NCI-H1417 treated with DMSO at 0.1 percent for 48 hours (cell line): ENCODE data around the gene TBX1.

ENCODE experiments used
- DNase-seq: peaks from one replicate; lab custom pipeline; 2025; lab: John Stamatoyannopoulos, UW

TBX1 gene

GRCh38 chr22:19800306-19800705 lies 39.7 kb downstream of the TBX1 start:
- DNase-seq, result no peak

DNA sequence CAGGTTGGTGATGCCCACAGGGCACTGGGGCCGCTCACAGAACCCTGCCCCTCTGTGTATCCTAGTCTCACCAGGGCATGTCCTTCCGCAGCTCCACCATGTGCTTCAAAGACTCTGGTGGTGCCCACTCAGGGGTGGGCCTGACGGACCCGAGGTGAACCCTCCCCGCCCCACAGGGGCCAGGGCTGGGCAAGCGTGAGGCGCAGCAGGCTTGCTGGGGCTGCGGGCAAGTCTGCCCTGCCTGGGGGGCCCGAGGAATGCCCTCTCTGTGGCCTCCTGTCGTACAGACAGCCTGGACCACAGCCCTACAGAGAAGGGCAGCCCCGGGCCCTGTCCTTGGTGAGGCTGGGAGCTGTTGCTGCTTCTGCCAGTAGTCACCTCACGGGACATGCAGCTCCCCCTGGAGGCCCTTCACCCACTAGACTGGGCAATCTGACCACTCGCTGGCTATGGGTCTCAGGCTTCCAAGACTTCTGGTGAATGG lies 40.2 kb downstream of the TBX1 start:
- no peak for DNase-seq

GRCh38 chr22:19801340-19802000 lies 40.9 kb downstream of the TBX1 start:
- no peak for DNase-seq

GRCh38 chr22:19802001-19802893 lies 41.7 kb downstream of the TBX1 start:
- DNase-seq, result no peak

- DNase-seq, result no peak
These were observed 42.5 kb downstream of the TBX1 start for GRCh38 chr22:19802894-19803735.

- no peak for DNase-seq
These were observed 43.2 kb downstream of the TBX1 start for GRCh38 chr22:19803736-19804267.

DNA sequence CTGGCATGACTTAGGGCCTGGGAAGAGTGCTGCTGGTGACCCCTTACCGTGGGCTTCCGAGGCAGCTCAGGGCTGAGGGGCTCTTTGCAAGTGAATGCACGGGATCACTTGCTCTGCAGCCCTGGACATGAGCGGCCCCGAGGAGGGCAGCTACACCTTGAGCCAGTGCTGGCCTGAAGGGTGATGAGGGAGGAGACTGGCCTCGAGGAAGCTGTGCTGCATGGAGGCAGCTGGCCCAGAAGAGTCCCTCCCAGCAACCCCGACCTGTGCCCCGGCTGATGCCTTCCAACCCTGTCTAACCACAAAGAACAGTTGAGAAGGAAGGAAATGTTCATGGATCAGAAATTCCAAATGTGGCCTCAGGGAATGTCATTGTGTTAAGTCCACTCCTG lies 45.2 kb downstream of the TBX1 start:
- no peak for DNase-seq

DNA sequence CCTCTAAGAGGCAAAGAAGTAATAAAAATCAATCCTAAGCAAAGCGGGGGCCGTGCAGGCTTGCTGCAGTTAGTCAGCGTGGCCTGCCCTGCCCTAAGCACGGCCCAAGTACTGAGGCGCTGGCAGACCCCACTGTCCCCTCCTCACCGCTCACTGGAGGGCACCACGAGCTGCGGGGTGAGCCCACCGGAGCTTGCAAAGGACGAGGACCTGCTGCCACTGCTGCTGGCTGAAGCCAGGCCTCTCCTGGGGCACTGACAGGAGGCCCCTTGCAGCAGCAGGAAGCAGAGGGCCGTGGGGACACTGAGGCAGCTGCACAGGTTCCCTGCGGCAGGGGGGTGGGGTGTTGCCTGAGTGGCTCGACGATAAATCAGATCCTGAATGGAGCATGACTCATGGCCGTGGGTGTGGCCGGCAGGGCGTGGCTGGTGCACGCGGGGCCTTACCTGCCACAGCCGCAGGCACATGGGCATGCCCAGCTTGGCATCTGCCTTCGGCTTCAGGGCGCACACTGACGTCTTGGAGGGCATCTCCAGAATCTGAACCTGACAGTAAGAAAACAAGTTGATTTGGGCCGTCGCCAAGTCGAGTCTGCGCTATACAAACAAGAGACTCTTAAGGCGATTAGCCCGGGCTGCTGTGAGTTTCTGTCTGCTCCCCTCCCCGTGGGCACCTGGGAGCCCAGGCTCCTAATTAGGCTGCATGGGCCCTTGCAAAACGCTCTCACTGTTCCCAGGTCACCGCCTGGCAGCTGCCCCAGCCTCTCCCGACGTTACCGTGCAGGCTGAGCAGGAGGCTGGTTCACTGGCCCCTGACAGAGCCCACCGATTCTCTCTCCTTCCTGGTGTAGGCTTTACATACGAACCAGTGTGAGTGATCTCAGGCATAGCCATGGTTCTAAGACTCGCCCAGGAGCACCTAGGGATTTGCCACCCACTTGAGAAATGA lies 45.9 kb downstream of the TBX1 start:
- DNase-seq, result no peak

- DNase-seq, result no peak
These were observed 46.8 kb downstream of the TBX1 start for GRCh38 chr22:19807161-19807913.

DNA sequence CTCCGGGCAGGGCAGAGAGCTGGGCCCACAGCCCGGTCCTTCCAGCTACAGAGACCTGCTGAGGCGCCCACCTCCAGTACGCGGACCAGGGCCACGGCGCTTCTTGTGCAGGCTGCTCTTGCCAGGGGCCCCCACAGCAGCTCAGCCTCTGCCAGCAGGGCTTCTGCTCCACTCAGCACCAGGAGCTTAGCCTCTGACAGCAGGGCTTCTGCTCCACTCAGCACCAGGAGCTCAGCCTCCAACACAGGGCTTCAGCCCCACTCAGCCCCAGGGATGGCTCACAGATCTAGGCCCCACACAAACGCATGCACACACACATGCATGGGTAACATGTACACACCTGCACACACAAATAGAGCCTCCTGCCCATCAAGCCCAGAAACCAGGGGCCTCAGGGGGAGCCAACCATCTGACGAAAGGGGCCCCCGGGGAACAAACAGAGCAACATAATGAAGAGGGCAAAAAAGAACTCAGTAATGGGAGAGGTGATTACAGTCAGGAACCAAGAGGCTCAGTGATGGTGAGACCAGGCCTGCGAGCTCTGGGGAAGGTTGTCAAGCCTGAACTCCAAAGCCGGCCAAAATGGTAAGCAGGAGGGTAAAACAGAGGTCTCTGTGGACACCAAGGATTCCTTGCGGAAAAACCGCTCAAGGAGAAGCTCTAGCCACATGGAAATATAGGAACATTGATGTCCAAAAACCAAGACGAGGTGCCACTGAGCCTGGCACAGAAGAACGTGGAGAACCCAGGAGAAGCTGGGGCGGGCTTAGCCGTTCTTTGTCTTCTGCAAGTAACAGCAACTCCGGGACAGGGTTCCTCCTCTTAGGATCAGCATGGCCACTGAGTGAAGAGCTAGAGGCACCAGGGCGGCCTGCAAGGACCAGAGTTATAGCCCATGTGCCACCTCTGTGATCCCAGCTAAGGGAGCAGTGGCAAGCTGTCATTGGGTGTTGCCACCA lies 47.6 kb downstream of the TBX1 start:
- DNase-seq, result no peak

DNA sequence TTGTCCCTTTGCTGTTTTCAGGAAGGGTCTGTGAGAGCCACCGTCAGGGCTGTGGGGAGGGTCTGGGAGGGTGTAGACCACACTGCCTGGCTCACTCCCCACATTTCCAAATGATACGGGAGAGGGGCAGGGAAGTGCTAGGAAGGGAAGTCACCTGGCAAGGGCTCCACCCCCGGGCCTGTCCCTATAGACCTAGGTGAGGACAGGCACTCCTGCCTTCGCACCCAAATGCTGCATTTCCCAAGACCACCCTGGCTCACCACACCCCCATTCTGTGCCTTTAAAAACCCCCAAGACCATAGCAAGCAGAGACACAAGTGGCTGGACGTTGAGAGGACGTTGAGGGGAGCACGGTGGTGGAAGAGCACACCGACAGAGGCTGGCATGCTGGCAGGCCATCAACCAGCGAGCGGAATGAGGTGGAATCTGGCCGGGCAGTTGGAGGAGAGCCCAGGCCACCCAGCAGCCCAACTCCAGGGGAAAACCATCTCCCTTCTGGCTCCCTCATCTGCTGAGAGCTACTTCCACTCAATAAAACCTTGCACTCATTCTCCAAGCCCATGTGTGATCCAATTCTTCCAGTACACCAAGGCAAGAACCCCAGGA lies 48.4 kb downstream of the TBX1 start:
- DNase-seq, result no peak

GRCh38 chr22:19809741-19810140 lies 49.2 kb downstream of the TBX1 start:
- DNase-seq, result no peak

DNA sequence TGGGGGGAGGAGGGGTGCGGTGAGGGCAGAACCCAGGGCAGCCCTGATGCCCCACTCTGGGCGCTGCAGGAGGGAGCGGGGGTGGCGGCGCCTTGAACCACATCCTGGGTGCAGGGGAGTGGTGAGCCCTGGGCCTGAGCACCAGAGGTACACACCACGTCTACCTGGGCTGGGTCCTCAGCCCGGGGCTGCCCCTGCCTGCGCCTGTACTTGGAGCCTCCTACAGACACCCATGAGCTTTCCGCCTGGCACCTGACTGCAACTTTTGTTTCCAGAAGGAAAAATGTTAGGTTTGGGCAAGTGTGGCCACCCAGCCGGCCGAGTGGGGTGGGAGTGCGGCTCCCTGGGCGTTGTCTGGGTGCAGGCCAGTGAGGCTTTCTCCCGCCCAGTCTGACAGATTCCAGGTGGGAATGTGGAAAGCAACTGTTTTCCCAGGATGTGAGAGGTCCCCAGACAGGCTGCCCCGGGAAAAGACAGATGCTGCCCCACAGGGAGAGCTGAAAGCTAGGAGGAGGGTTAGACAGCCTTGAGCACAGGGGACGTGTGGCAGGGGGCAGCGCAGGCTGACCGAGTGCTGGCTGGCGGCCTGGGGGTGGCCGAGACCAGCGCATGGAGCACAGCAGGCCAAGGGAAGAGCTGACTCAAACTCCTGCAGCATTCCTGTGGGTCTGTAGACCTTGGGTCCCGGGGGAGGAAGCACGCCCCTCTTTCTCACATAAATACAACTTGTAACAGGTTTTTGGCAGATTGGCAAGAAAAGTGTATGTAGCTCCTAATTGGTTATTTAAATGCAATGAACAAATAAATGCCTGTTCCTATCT lies 50.0 kb downstream of the TBX1 start:
- no peak for DNase-seq

- no peak for DNase-seq
These were observed 50.6 kb downstream of the TBX1 start for GRCh38 chr22:19811211-19811621.

DNA sequence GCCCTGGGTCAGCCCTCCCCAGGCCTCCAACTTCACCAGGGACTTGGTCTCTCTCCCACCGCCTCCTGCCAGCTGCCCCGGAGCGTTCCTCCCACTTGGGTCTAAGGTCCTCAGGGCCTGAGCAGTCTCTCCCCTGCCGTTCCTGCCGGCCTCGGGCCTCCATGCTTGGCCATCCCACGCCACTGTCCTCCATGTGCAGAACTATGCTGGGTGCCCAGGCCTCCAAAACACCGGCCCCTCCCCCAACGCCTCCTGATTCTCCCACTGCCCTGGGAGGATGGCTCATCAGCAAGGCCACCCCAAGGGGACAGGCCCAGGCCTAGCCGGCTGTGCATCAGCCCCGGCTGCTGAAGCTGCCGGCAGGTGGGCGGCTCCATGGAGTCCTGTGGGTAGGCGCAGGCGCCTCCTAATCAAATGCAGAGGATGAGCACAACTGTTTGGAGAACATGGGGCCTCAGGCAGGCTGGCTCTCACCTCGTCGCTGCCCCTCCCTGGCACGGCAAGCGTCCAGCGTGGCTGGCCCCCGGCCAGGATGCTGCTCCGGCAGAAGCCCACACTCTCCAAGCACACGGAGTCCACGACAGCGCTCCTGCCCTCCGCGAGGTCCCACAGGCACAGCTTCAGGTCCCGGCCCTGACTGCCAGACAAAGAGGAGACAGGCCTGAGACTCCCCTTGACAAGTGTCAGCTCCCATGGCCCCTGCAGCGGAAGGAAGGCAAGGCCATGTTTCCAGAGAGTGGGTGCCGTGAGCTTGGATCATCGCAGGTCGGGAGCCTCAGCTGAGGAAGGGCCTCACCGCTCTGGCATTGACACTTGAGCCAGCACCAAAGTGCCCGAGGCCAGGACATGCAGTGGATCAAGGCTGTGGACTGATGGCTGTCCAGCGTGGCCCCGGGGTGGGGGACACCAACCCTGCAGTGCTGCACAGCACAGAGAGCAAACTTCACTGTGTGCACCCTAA lies 51.5 kb downstream of the TBX1 start:
- DNase-seq, result no peak

DNA sequence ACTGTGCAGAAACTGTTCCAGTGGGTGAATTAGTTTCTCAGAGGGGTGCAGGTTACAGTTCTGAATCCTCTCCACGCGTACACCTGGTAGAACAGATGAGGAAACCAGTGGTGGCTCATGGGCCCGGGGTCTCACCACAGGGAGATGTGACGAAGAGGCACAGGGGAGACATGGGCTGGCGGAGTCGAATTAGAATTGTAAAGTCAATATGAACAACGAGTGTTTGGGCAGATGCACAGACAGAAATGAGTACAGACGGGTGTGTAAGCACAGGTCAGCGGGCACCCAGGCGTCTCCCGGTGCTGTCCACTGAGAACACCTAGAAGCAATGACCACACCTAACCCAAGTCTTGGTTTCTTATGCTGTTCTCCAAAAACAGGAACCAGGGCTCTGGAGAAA lies 52.3 kb downstream of the TBX1 start:
- no peak for DNase-seq

DNA sequence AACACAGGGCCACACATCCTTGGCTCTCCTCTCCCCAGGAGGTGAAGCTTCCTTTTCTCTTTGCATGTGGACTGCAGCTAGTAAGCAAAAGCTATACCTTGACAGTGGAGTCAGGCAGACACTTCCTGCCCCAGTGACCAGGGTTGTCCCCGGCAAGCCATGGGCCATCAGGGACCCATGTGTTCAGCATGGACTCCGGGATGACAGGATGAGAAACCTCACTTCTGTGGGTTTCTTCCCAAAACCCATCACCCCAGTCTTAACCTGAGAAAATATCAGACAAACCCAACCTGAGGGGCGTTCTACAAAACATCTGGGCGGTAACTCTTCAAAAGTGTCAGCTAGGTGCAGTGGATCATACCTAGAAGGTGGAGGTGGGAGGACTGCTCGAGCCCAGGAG lies 53.9 kb downstream of the TBX1 start:
- no peak for DNase-seq
